ENCODE measurements around the gene LMO1. TPM values are rescaled to one million over a fixed set of nuclear protein-coding genes. Genes with fewer than 3 reads are reported as not detected.

LMO1 gene
- total RNA-seq, 1 donor from 2014 or later, result 1.8 TPM

GRCh38 chr11:8190431-8190830 is 73.2 kb downstream of the LMO1 start:
- H3K36me3 Mint-ChIP-seq (ENCODE audit: low read depth), result peaks cover 4% of the 10 kb centered on the region
- no peak overlapping the region for H3K4me3 Mint-ChIP-seq
- peak overlapping the region; percentile 36 for H3K27ac Mint-ChIP-seq (ENCODE audit: unreplicated experiment)
- no peak for TF ChIP-seq CTCF (conservative IDR thresholded peaks at IDR 0.05)
- H3K9me3 Mint-ChIP-seq, result peaks cover 6% of the 10 kb centered on the region
- no peak for DNase-seq (ENCODE audit: low read depth, low spot score)
- H3K4me1 Mint-ChIP-seq, result no peaks in the 10 kb centered on the region
- peaks cover 11% of the 10 kb centered on the region for H3K27me3 Mint-ChIP-seq (ENCODE audit: low read depth)

- peaks cover 4% of the 10 kb centered on the region for H3K36me3 Mint-ChIP-seq (ENCODE audit: low read depth)
- TF ChIP-seq CTCF (conservative IDR thresholded peaks at IDR 0.05), result no peak
- H3K4me3 Mint-ChIP-seq, result no peak overlapping the region
- H3K27me3 Mint-ChIP-seq (ENCODE audit: low read depth), result peaks cover 7% of the 10 kb centered on the region
- no peaks in the 10 kb centered on the region for H3K4me1 Mint-ChIP-seq
- peaks cover 8% of the 10 kb centered on the region for H3K9me3 Mint-ChIP-seq
- no peak for DNase-seq (ENCODE audit: low read depth, low spot score)
- H3K27ac Mint-ChIP-seq (ENCODE audit: unreplicated experiment), result no peak overlapping the region
These were observed 77.2 kb downstream of the LMO1 start for GRCh38 chr11:8186429-8186828.

- Mint-ChIP-seq H3K27ac (ENCODE audit: unreplicated experiment) (no peak overlapping the region), H3K4me1 (no peaks in the 10 kb centered on the region), H3K36me3 (ENCODE audit: low read depth) (peaks cover 4% of the 10 kb centered on the region), H3K9me3 (peaks cover 8% of the 10 kb centered on the region), H3K27me3 (ENCODE audit: low read depth) (peaks cover 7% of the 10 kb centered on the region), H3K4me3 (no peak overlapping the region)
- DNase-seq (ENCODE audit: low read depth, low spot score), result no peak
- no peak for TF ChIP-seq CTCF (conservative IDR thresholded peaks at IDR 0.05)
These were observed 80.6 kb downstream of the LMO1 start for GRCh38 chr11:8183111-8183510.

GRCh38 chr11:8180469-8180868 is 83.2 kb downstream of the LMO1 start:
- Mint-ChIP-seq H3K36me3 (ENCODE audit: low read depth) (no peaks in the 10 kb centered on the region), H3K4me1 (no peaks in the 10 kb centered on the region), H3K27ac (ENCODE audit: unreplicated experiment) (no peak overlapping the region), H3K4me3 (no peak overlapping the region), H3K27me3 (ENCODE audit: low read depth) (peaks cover 24% of the 10 kb centered on the region), H3K9me3 (peaks cover 3% of the 10 kb centered on the region)
- DNase-seq (ENCODE audit: low read depth, low spot score), result no peak
- no peak for TF ChIP-seq CTCF (conservative IDR thresholded peaks at IDR 0.05)

GRCh38 chr11:8178297-8178696 is 85.4 kb downstream of the LMO1 start:
- TF ChIP-seq CTCF (conservative IDR thresholded peaks at IDR 0.05), result no peak
- Mint-ChIP-seq H3K4me3 (no peak overlapping the region), H3K9me3 (no peaks in the 10 kb centered on the region), H3K27ac (ENCODE audit: unreplicated experiment) (no peak overlapping the region), H3K4me1 (no peaks in the 10 kb centered on the region), H3K27me3 (ENCODE audit: low read depth) (peaks cover 34% of the 10 kb centered on the region), H3K36me3 (ENCODE audit: low read depth) (no peaks in the 10 kb centered on the region)
- DNase-seq (ENCODE audit: low read depth, low spot score), result no peak

- no peaks in the 10 kb centered on the region for H3K9me3 Mint-ChIP-seq
- no peak for TF ChIP-seq CTCF (conservative IDR thresholded peaks at IDR 0.05)
- no peaks in the 10 kb centered on the region for H3K4me1 Mint-ChIP-seq
- H3K27me3 Mint-ChIP-seq (ENCODE audit: low read depth), result peaks cover 35% of the 10 kb centered on the region
- DNase-seq (ENCODE audit: low read depth, low spot score), result no peak
- H3K4me3 Mint-ChIP-seq, result no peak overlapping the region
- no peaks in the 10 kb centered on the region for H3K36me3 Mint-ChIP-seq (ENCODE audit: low read depth)
- H3K27ac Mint-ChIP-seq (ENCODE audit: unreplicated experiment), result no peak overlapping the region
These were observed 86.5 kb downstream of the LMO1 start for GRCh38 chr11:8177136-8177535.

Measured in neural crest cell (in vitro differentiated cells).